Measurements from ENCODE around the gene ENTHD1.

ENTHD1 gene

DNA sequence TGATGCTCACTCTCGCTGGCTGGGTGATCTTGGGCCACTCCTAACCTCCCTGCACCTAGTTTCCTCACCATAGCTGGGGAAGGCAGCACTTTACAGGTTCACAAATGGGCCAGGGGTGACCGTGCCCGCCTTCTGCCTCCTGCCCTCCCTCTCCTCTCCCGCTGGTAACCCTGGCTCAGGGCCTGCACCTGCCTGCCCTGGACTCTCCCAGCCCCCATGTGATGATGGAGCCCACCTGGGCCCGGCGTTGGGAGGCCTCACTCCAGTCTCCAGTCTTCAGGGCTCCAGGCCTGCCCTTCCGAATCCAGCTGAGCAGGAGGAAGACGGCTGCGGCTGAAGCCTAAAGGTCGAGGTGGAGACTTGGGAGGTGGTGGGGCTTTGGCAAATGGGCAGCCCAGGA, 170.1 kb downstream of the ENTHD1 start:
- Histone ChIP-seq H3K36me3 (ENCODE audit: insufficient read depth, low read length) (no peaks in the 10 kb centered on the region), H3K4me3 (no peak overlapping the region), H3K9ac (ENCODE audit: insufficient read length) (no peak overlapping the region), H3K9me3 (ENCODE audit: low read depth, low read length) (no peaks in the 10 kb centered on the region), H3K27ac (no peak overlapping the region)
- TF ChIP-seq EZH2 (IDR thresholded peaks at IDR 0.05) = no peak
- TF ChIP-seq POLR2AphosphoS5 (IDR thresholded peaks at IDR 0.05; ENCODE audit: borderline replicate concordance, low read depth, low read length) = no peak
- TF ChIP-seq FOXP2 (optimal IDR thresholded peaks at IDR 0.05; ENCODE audit: control extremely low read depth, extremely low read length, insufficient read depth) = no peak
- no peak for DNase-seq (ENCODE audit: low read depth, low spot score)

DNA sequence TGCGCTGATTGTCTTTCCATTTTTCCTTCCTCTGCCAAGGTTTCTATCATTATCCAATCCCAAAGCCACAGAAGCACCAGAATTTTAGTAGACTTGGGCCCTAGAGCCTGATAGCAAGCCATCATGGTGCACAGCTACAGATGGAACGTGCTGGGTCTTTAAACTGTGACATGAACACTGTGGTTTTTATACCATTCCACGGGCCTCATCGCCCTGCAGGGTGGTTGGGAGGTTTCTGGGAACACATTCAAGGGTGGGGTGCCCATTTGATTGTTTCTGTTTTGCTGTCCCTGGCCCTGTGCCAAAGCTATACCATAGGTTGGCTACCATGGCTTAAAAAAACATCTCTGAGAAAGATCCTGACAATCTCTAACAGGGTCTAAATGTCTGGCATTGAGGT, 171.1 kb downstream of the ENTHD1 start:
- TF ChIP-seq EZH2 (IDR thresholded peaks at IDR 0.05) (no peak), POLR2AphosphoS5 (IDR thresholded peaks at IDR 0.05; ENCODE audit: borderline replicate concordance, low read depth, low read length) (no peak), FOXP2 (optimal IDR thresholded peaks at IDR 0.05; ENCODE audit: control extremely low read depth, extremely low read length, insufficient read depth) (no peak)
- no peaks in the 10 kb centered on the region for H3K36me3 ChIP-seq (ENCODE audit: insufficient read depth, low read length)
- no peaks in the 10 kb centered on the region for H3K9me3 ChIP-seq (ENCODE audit: low read depth, low read length)
- DNase-seq (ENCODE audit: low read depth, low spot score) = no peak
- H3K4me3 ChIP-seq = no peak overlapping the region
- no peak overlapping the region for H3K27ac ChIP-seq
- H3K9ac ChIP-seq (ENCODE audit: insufficient read length) = no peak overlapping the region

DNA sequence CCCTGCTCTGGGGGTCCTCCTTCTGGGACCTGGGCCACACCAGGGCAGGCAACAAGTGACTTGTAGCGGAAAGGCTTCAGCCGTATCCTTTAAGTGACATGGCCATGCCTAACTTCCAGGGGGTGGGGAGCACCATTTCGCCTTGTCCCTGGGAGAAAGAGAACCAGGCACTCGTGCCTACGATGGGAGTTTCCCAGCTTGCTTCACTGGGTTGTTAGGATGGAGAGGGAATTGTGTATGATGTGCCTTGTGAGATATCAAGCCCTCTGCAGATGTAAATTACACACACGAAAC, 171.6 kb downstream of the ENTHD1 start:
- no peak for DNase-seq (ENCODE audit: low read depth, low spot score)
- H3K9ac ChIP-seq (ENCODE audit: insufficient read length) = no peak overlapping the region
- no peak overlapping the region for H3K27ac ChIP-seq
- no peak for TF ChIP-seq POLR2AphosphoS5 (IDR thresholded peaks at IDR 0.05; ENCODE audit: borderline replicate concordance, low read depth, low read length)
- TF ChIP-seq EZH2 (IDR thresholded peaks at IDR 0.05) = no peak
- no peak for TF ChIP-seq FOXP2 (optimal IDR thresholded peaks at IDR 0.05; ENCODE audit: control extremely low read depth, extremely low read length, insufficient read depth)
- no peaks in the 10 kb centered on the region for H3K36me3 ChIP-seq (ENCODE audit: insufficient read depth, low read length)
- H3K9me3 ChIP-seq (ENCODE audit: low read depth, low read length) = no peaks in the 10 kb centered on the region
- H3K4me3 ChIP-seq = no peak overlapping the region

DNA sequence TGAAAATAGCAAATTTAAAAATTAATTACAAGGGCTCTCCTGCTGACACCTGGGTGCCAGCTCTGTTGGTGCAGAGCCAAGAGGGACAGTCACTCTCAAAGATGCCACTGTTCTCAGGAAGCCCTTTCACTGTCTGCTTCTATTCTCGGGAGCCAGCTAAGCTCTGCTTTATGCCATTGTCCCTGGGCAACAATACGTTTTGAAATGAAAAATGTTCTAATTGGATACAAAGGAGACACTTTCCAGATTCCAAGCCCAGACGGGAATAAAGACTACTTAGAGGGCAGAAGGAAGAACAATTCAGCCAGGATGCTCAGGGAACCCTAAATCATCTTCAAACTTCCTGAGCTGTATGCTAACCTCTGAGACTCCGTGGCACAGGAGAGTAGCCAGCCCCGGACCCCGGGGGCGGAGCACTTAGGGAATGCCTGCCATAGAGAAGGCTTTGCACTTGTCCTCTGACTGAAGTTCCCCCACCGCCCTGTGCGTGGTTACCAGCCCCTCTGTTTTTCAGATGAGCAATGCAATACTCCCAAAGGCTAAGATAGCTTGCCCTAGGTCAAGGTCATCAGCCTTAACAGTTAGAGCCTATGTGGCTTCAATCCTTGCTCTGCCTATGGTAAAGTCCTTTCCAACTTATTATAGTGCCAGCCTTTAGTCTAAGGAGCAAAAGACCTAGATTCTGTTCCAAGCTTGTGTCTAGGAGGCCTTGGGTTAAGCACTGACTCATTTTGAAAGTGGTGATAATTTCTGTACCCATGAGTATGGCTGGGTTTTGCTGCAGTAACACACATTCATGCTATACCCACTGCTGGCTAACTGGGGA, 172.1 kb downstream of the ENTHD1 start:
- Histone ChIP-seq H3K9ac (ENCODE audit: insufficient read length) (no peak overlapping the region), H3K4me3 (no peak overlapping the region), H3K36me3 (ENCODE audit: insufficient read depth, low read length) (no peaks in the 10 kb centered on the region), H3K27ac (no peak overlapping the region), H3K9me3 (ENCODE audit: low read depth, low read length) (no peaks in the 10 kb centered on the region)
- TF ChIP-seq EZH2 (IDR thresholded peaks at IDR 0.05) (no peak), FOXP2 (optimal IDR thresholded peaks at IDR 0.05; ENCODE audit: control extremely low read depth, extremely low read length, insufficient read depth) (no peak), POLR2AphosphoS5 (IDR thresholded peaks at IDR 0.05; ENCODE audit: borderline replicate concordance, low read depth, low read length) (no peak)
- DNase-seq (ENCODE audit: low read depth, low spot score) = no peak

DNA sequence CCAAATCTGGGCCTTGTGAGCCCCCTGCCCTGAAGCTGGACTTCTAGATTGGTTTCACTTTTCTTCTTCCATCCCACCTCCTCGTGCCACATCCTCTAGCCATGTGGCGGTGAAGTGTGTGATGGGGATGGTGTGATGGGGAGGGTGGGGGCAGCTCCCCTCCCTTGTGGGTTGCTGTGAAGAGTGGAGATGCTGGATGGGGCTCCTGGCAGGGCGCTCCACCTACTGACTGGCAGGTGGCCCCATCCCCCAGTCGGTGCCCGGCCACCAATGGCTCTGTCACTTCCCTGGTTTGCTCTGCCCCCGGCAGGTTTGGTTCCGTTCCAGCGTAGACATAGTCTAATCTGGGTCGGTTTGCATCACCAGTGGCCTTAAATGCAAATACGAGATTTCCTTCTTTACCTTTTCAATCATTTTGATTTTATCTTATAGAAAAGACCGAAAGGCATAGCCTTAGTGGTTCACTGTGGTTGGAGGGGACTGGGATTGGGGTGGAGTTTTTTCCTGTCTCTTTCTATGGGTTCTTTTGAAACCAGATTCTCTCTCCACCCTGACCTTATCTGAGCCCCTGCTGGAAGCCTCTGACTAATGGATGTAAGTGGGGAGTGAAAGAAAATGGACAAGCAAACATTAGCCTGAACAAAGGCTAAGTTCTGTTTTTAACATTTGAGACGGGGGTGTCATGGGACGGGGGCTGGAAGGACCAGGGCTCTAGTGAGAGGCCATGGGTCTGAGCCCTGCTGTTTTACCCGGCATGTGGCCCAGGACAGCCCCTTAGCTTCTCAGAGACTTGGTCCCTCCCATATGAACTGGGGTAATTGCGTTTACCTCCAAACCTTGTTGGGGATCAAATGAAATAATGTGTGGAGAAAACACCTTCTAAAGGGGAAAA, 173.8 kb downstream of the ENTHD1 start:
- Histone ChIP-seq H3K4me3 (no peak overlapping the region), H3K36me3 (ENCODE audit: insufficient read depth, low read length) (no peaks in the 10 kb centered on the region), H3K9me3 (ENCODE audit: low read depth, low read length) (no peaks in the 10 kb centered on the region), H3K9ac (ENCODE audit: insufficient read length) (no peak overlapping the region), H3K27ac (no peak overlapping the region)
- DNase-seq (ENCODE audit: low read depth, low spot score) = no peak
- TF ChIP-seq EZH2 (IDR thresholded peaks at IDR 0.05) (no peak), POLR2AphosphoS5 (IDR thresholded peaks at IDR 0.05; ENCODE audit: borderline replicate concordance, low read depth, low read length) (no peak), FOXP2 (optimal IDR thresholded peaks at IDR 0.05; ENCODE audit: control extremely low read depth, extremely low read length, insufficient read depth) (no peak)

DNA sequence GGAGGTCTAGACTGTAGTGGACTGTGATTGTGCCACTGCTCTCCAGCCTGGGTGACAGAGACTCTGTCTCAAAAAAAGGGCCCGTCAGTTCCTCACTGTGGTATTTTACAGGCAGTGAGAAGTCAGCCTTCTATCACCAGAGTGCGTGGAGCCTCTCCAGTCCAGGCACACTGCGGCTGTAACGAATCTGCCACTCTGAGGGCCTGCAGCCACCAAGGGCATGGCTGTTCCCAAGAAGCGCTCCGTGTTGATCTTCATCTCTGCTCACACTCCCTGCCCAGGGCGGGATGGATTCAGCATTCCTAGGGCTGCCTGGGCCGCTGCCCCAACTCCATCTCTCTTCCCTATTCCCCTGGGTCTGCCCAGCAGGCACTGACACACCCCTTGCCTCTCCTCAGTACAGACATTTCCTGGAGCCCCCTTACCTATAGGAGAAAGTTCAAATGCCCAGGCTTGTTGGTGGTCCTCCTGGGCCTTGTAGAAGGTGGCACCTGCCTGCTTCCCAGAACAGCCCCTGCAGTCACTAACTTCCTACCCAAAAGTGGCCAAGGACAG, 174.6 kb downstream of the ENTHD1 start:
- H3K4me3 ChIP-seq = no peak overlapping the region
- no peaks in the 10 kb centered on the region for H3K9me3 ChIP-seq (ENCODE audit: low read depth, low read length)
- DNase-seq (ENCODE audit: low read depth, low spot score) = no peak
- no peaks in the 10 kb centered on the region for H3K36me3 ChIP-seq (ENCODE audit: insufficient read depth, low read length)
- no peak overlapping the region for H3K27ac ChIP-seq
- no peak overlapping the region for H3K9ac ChIP-seq (ENCODE audit: insufficient read length)
- TF ChIP-seq FOXP2 (optimal IDR thresholded peaks at IDR 0.05; ENCODE audit: control extremely low read depth, extremely low read length, insufficient read depth) (no peak), EZH2 (IDR thresholded peaks at IDR 0.05) (no peak), POLR2AphosphoS5 (IDR thresholded peaks at IDR 0.05; ENCODE audit: borderline replicate concordance, low read depth, low read length) (no peak)

DNA sequence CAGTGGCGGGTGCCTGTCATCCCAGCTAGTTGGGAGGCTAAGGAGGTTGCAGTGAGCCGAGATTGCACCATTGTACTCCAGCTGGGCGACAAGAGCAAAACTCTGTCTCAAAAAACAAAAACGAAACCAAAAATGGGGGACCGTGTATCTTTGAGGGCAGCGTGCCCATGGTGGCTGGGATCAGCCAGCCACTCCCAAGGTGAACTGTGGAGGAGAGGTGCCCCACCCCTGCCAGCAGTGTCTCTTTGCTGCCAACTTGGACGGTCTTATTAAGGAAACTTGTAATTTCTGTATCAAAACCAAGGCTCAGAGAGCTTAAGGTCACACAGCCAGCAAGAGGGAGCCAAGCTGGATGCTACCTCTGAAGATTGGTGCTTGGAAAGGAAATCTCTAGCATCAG, 175.4 kb downstream of the ENTHD1 start:
- TF ChIP-seq EZH2 (IDR thresholded peaks at IDR 0.05) (no peak), POLR2AphosphoS5 (IDR thresholded peaks at IDR 0.05; ENCODE audit: borderline replicate concordance, low read depth, low read length) (no peak), FOXP2 (optimal IDR thresholded peaks at IDR 0.05; ENCODE audit: control extremely low read depth, extremely low read length, insufficient read depth) (no peak)
- no peak overlapping the region for H3K9ac ChIP-seq (ENCODE audit: insufficient read length)
- H3K9me3 ChIP-seq (ENCODE audit: low read depth, low read length) = no peaks in the 10 kb centered on the region
- no peak for DNase-seq (ENCODE audit: low read depth, low spot score)
- H3K36me3 ChIP-seq (ENCODE audit: insufficient read depth, low read length) = no peaks in the 10 kb centered on the region
- no peak overlapping the region for H3K4me3 ChIP-seq
- no peak overlapping the region for H3K27ac ChIP-seq

DNA sequence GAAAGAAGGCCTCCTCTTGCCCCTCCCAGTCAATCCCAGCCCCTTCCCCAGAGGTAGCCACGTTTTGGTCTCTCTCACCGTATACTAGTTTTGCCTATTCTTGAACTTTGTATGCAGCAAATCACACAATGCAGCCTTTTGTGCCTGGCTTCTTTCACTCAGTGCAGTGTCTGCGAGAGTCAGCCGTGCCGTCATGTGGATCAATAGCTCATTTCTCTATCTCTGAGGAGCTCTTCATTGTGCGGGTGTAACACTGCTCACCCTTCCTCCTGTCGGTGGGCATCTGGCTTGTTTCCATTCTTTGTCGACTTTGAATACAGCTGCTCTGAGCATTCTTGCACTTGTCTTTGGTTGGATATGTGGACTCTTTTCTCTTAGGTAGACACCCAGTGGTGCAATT, 176.5 kb downstream of the ENTHD1 start:
- Histone ChIP-seq H3K9me3 (ENCODE audit: low read depth, low read length) (no peaks in the 10 kb centered on the region), H3K27ac (no peak overlapping the region), H3K36me3 (ENCODE audit: insufficient read depth, low read length) (no peaks in the 10 kb centered on the region), H3K4me3 (no peak overlapping the region), H3K9ac (ENCODE audit: insufficient read length) (no peak overlapping the region)
- no peak for DNase-seq (ENCODE audit: low read depth, low spot score)
- TF ChIP-seq FOXP2 (optimal IDR thresholded peaks at IDR 0.05; ENCODE audit: control extremely low read depth, extremely low read length, insufficient read depth) = no peak
